Fibroblast of pulmonary artery (primary cell): ENCODE data around the gene COLQ.
"Not testable (repeated sequence)": the region's sequence is repeated elsewhere in the genome, so short reads cannot be mapped to it uniquely, and the experiment has no call there.

Source experiments
- DNase-seq: peaks from one replicate; pipeline ENCODE4 v3.0.0-alpha.2; 2010; ENCODE audit warnings: low read depth
- H3K4me3 ChIP-seq: replicated peaks from 2 replicates; pipeline ENCODE4 v1.5.1; 2011; ENCODE audit warnings: low read depth, mild to moderate bottlenecking, control low read depth, low read length, moderate library complexity
- CTCF ChIP-seq: IDR thresholded peaks from 2 replicates; pipeline ENCODE4 v1.5.1; 2011; ENCODE audit warnings: mild to moderate bottlenecking, control low read depth, low read length, inconsistent platforms; ENCODE audit errors: missing control alignments

The COLQ gene

GRCh38 chr3:15535732-15536131 lies 14.2 kb upstream of the COLQ start:
- DNase-seq: no peak
- no peak overlapping the region for H3K4me3 ChIP-seq
- TF ChIP-seq CTCF: no peak

GRCh38 chr3:15532614-15533013 lies 11.1 kb upstream of the COLQ start:
- H3K4me3 ChIP-seq, DNase-seq: not testable (repeated sequence)

- DNase-seq: no peak
- no peak for TF ChIP-seq CTCF
- no peak overlapping the region for H3K4me3 ChIP-seq
Observed at GRCh38 chr3:15531346-15531745, 9.8 kb upstream of the COLQ start.

GRCh38 chr3:15528854-15529537 lies 7.5 kb upstream of the COLQ start:
- TF ChIP-seq CTCF: no peak
- no peak for DNase-seq
- no peak overlapping the region for H3K4me3 ChIP-seq

GRCh38 chr3:15527031-15527459 lies 5.5 kb upstream of the COLQ start:
- H3K4me3 ChIP-seq: no peak overlapping the region
- peak; percentile 27 for TF ChIP-seq CTCF
- peak; percentile 21 for DNase-seq

- TF ChIP-seq CTCF: no peak
- DNase-seq: no peak
- no peak overlapping the region for H3K4me3 ChIP-seq
Observed at GRCh38 chr3:15525790-15526189, 4.3 kb upstream of the COLQ start.

GRCh38 chr3:15523660-15524417 lies 2.3 kb upstream of the COLQ start:
- TF ChIP-seq CTCF: no peak
- H3K4me3 ChIP-seq: no peak overlapping the region
- DNase-seq: no peak
